ENCODE measurements around the gene MRI1.
"Not testable (repeated sequence)": the region's sequence is repeated elsewhere in the genome, so short reads cannot be mapped to it uniquely, and the experiment has no call there.

Gene MRI1

DNA sequence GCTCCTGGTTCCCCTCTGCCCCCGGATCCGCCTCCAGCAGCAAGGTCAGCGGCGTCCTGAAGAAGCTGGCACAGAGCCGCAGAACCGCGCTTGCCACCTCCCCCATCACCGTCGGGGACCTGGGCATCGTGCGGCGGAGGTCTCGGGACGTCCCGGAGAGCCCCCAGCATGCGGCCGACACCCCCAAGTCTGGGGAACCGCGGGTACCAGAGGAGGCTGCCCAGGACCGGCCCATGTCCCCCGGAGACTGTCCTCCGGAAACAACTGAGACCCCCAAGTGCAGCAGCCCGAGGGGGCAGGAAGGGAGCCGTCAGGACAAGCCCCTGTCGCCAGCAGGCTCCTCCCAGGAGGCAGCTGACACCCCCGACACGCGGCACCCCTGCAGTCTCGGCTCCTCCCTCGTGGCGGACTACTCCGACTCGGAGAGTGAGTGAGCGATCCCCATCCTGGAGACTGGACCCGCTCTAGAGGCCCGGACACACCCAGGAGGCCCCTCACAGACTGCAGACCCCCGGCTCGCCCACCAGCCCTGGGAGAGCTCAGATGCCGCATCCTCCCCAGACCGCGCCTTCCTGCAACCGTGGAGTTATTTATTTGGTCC, 1.6 kb upstream of the MRI1 start:
- DNase-seq = no peak

DNA sequence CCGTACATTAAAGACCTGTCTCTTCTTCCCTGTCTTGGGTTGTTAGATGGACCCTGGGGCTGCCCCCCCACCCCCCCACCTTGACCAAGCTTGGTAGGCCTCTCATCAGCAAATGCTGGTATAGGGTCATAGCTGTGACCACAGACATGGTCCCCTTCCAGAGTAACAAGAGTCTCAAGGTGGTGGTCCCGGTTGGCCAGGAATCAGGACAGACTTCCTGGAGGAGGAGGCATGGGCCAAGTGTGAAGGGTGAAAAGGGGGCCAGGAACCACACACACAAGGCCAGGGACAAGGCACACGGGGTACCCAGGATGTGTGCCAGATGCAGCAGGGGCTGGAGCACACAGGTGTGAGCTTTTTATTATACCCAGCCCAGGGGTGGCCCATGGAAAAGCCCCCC, 1.1 kb upstream of the MRI1 start:
- no peak for DNase-seq

DNA sequence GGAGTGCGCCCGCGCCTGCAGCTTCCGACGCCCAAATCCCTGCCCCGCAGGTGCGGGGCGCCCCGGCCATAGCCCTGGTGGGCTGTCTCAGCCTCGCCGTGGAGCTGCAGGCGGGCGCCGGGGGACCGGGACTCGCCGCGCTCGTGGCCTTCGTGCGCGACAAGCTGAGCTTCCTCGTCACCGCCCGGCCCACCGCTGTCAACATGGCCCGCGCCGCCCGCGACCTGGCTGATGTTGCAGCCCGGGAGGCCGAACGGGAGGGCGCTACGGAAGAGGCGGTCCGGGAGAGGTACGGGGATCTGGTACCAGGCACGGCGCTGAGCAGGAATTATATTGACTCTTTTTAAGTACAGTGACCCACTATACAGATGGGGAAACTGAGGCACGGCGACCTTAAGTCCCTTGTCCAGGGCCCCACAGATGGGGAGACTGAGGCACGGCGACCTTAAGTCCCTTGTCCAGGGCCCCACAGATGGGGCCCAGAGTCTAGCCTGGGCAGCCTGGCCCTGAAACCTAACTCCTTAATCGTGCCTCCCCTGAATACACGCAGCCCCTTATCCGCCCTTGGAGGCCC, 586 bp downstream of the MRI1 start:
- peak; percentile 57 for DNase-seq

DNA sequence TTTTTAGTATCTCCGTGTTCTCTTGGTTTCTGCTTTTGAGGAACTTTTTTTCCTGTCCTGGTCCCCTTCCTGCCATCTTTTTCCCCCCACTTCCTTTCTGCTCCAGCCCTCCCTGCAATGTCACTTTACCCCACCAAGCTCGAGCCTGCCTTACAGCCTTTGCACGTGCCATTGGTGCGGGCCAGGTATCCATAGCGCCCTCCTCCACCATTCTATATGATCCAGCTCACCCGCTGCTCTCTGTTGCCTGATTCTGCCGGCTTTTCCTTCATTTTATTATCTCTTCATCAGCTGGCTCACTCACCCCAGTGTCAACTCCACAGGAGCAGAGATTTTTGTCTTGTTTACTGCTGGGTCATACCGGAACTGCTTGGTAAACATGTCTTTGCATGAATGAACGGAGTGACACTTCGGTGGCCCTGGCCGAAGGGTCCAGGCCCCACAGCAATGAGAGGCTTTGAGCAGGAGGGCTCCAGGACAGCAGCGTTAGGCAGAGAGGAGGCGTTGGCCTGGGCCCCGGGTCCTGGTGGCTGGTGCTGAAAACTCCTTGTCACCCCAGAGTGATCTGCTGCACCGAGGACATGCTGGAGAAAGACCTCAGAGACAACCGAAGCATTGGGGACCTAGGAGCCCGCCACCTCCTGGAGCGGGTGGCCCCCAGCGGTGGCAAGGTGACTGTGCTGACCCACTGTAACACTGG, 1.2 kb downstream of the MRI1 start:
- DNase-seq = no peak

DNA sequence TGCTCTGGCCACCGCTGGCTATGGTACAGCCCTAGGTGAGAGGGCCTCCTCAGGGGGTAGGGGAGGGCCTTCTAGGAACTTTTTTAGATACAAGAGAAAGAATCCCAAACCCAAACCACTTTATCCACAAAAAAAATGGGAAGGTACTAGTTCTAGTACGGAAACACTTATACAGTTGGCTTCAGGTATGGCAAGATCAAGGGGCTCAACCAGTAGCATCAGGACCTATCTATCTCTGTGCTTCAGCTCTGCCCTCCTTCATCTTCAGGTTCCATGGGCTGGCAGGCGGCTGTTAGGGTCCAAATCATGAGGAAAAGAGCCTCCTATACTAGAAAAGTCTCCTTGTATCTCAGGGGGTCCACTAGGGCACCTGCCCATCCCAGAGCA, 1.8 kb downstream of the MRI1 start:
- no peak for DNase-seq

DNA sequence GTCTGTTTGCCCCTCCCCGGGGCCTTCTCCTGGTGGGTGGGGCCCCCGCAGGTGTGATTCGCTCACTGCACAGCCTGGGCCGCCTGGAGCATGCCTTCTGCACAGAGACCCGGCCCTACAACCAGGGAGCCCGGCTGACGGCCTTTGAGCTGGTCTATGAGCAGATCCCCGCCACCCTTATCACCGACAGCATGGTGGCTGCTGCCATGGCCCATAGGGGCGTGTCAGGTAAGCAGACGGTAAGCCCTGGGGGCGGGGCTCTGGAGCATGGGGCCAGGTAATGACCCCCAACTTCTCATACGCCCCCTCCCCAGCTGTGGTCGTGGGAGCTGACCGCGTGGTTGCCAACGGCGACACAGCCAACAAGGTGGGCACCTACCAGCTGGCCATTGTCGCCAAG, 4.2 kb downstream of the MRI1 start:
- DNase-seq = no peak

DNA sequence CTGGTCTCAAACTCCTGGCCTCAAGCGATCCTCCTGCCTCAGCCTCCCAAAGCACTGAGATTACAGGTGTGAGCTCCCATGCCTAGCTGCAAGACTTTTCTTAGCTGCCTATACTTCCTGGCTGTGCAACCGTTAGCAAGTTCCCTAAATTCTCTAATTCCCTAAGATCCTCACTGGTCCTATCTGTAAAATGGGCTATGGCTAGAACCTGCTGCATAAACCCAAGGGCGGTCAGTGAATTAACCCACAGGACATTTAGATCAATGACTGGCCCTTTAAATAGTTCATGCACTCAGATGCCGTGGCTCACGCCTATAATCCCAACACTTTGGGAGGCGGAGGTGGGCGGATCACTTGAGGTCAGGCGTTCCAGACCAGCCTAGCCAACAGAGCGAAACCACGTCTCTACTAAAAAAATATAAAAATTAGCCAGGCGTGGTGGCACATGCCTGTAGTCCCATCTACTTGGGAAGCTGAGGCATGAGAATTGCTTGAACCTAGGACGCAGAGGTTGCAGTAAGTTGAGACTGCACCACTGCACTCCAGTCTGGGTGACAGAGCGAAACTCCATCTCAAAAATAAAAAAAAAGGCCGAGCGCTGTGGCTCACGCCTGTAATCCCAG, 5.8 kb downstream of the MRI1 start:
- DNase-seq = no peak

DNA sequence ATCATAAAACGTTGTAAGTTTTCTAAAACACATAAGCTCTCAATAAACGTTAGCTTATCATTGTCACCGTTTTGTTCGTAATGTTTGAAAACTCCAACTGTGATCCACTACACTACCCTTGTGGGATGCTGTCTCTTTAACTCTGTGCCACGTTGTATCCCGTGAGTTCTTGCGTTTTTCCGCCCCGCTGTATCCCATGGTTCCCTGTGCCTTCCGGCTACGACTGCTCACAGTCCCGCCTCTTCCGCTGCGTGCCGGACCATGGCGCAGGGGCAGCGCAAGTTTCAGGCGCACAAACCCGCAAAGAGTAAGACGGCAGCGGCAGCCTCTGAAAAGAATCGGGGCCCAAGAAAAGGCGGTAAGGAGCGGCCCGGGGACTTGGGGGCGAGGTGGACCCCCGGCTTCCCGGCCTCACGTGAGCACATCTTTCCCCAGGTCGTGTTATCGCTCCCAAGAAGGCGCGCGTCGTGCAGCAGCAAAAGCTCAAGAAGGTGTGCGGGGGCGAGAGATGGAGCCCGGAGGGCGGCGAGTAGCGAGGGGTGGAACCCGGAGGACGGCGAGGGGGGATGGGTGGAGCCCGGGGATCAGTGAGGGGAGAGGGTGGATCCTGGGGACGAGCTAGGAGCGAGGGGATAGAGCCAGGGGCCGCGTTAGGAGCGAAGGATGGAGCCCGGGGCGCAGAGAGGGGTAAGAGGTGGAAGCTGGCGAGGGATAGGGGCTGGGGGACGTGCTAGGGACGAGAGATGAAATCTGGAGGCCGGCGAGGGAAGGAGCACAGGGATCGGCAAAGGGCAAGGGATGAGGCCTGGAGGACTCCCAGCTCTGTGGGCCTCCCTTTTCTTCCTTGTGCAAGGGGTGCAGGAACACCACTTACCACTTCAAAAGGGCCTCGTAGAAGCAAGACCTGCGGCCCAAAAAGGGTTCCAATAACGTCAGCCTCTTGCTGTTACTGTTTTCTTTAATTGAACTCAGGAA, 10.2 kb downstream of the MRI1 start, which contains the start of gene C19orf53:
Gene C19orf53, plus strand, starts transcription at position 240 of the 975 bp plus-strand sequence. Its CDS starts 22 bp downstream, at position 262.
- peak; percentile 91 for DNase-seq

DNA sequence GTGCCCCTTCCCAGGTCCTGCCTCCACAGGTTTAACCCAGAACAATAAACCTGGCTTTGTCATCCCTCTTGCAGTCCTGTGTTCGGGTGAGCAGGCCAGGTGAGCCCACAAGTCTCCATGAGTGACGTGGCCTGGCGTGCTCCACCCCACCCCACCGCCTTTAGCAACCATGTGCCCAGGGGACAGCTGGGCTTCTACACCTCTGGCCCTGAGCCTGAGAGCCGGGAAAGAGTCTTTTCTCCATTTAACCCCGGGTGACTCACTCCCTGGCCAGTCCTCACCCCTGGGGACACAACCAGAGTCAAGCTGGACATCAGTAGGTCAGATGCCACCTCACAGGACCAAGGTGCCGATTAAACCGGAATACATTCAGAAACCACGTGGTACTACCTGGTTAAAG, 14.1 kb downstream of the MRI1 start:
- no peak for DNase-seq

DNA sequence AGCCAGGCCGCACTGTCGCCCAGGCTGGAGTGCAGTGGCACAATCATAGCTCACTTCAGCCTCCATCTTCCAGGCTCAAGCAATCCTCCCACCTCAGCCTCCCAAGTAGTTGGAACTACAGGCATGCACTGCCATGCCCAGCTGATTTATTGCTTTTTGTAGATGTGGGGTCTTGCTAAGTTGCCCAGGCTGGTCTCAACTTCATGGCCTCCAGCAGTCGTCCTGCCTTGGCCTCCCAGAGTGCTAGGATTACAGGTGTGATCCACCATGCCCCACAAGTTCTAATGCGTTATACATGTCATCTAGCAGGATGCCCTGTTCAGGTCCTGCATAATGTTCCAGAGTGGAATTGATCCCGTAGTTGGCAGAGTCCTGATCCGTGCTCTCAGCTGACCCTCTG, 14.5 kb downstream of the MRI1 start:
- DNase-seq = no peak

DNA sequence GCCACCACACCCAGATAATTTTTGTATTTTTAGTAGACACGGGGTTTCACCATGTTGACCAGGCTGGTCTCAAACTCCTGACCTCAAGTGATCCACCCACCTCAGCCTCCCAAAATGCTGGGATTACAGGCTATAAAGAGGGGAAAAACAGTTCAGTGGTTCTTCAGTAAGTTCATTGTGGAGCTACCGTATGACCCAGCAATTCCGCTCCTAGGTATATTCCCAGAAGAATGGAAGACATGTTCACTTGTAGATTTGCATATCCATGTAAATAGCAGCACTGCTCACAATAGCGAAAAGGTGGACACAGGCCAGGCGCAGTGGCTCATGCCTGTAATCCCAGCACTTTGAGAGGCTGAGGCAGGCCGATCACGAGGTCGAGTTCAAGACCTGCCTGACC, 15.5 kb downstream of the MRI1 start:
- DNase-seq = not testable (repeated sequence)

DNA sequence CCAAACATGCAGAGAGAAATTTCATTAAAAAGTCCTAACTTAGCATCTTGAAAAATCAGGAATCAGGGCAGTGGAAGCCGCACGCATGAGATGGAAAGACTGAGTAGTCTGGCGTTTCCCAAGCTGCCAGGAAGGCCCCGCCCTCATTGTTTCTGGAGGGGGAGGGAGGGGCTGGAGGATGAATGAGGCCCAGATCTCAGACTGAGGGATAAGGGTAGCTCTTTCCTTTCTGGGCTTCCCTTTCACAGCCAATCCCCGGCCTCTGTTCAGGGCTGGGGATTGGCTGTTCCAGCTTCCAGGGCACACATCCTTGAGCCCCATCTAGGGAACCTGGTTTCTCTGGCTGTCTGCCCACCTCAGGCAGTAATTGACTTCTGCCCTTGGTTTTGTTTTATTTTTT, 17.2 kb downstream of the MRI1 start:
- DNase-seq = no peak

DNA sequence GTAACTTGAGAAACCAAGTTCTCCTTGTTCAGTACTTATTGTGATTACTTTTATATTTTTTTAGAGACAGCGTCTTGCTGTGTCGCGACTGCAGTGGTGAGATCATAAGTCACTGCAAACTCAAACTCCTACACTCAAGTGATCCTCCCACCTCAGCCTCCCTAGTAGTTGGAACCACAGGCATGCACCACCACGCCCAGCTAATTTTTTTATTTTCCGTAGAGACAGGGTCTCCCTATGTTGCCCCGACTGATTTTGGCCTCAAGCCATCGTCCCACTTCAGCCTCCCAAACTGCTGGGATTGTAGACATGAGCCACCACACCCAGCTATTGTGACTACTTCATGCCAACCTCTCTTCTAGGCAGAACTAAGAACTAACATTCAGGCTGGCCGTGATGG, 18.2 kb downstream of the MRI1 start:
- DNase-seq = no peak

DNA sequence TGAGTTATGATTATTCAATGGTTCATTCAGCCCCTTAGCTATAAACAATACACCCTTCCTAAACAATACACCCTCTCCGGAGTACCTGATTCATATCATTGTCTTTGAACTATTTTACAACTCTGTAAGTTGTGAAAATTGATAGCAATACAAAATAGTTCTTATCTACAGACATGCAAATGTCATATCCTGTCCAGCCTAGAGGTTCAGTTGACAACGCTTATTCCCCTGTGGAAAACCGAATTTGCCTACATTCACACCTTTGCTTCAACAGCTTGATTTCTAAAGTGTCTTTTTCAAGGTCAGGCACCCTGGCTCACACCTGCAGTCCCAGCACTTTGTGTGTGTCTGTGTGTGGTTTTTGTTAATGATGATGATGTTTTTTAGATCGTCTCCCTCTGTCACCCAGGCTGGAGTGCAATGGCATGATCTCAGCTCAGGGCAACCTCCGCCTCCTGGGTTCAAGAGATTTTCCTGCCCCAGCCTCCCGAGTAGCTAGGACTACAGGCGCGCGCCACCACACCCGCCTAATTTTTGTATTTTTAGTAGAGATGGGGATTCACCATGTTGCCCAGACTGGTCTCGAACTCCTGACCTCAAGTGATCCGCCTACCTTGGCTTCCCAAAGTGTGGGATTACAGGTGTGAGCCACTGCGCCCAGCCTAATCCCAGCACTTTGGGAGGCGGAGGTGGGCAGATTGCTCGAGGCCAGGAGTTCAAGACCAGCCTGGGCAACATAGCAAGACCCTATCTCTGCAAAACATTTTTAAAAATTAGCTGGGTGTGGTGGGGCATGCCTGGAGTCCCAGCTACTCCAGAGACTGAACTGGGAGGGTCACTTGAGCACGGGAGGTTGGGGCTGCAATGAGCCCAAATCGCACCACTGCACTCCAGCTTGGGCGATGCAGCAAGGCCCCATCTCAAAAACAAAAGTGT, 19.5 kb downstream of the MRI1 start:
- no peak for DNase-seq

DNA sequence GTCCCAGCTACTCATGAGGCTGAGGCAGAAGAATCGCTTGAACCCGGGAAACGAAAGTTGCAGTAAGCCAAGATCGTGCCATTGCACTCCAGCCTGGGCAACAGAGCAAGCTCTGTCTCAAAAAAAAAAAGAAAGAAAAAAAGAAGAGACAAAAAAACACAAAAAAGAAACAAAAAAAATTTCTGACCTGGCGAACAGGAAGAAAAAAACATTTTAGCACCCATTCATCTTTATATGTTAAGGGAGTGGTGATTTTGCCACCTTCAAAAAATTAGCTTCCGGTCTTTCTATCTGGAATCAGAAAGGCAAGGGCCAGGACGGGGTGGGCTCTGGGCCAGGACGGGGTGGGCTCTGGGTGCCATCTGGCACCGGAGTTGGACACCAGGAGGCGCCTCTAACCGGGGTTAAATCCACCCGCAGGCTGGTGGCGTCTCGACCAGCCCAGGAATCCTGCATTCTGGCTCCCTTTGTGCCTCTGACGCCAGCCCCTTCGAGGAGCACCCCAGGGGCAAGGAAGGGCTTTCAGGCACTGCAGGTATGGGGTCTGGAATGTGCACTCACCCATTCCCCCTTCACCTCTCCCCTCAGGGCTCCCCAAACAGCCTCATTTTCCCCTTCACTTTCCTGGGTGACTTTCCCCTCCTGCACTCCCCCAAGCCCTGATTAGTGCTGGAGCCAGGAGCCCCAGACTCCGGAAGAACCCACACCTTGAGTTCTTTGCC, 20.6 kb downstream of the MRI1 start:
- DNase-seq = peak; percentile 84

DNA sequence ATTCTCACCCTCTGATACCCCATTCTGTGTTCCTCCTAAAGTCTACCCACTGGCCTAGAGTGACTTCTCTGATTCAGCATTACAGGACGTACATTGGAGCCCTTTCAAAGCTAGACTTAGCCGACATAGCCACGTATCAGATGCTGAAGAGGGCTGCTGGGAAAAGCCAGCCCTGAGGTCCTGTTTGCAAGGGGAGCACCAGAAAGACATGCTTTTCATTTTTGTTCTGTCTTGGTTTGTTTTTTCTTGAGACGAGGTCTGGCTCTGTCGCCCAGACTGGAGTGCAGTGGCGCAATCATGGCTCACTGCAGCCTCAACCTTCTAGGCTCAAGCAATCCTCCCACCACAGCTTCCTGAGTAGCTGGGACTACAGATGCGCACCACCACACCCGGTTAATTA, 24.7 kb downstream of the MRI1 start:
- DNase-seq = peak; percentile 52

DNA sequence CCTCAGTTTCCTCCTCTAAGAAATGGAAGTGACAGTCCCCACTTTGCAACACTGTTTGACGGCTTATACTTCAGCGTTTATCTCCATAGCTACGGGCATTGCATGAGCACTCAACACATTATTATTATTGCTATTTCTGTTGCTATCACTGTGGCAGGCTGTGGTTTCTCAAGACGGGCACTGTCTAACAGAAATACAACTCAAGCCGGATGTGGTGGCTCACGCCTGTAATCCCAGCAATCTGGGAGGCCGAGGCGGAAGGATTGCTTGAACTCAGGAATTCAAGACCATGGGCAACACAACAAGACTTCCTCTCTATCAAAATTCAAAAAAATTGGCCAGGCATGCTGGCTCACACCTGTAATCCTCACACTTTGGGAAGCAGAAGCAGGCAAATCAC, 26.0 kb downstream of the MRI1 start:
- DNase-seq = peak; percentile 30

DNA sequence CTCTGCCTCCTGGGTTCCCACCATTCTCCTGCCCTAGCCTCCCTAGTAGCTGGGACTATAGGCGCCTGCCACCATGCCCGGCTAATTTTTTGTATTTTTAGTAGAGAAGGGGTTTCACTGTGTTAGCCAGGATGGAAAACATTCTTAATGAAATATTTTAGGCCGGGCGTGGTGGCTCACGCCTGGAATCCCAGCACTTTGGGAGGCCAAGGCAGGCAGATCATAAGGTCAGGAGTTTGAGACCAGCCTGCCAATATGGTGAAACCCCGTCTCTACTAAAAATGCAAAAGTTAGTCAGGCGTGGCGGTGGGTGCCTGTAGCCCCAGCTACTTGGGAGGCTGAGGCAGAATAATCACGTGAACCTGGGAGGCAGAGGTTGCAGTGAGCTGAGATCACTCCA, 29.0 kb downstream of the MRI1 start:
- not testable (repeated sequence) for DNase-seq

DNA sequence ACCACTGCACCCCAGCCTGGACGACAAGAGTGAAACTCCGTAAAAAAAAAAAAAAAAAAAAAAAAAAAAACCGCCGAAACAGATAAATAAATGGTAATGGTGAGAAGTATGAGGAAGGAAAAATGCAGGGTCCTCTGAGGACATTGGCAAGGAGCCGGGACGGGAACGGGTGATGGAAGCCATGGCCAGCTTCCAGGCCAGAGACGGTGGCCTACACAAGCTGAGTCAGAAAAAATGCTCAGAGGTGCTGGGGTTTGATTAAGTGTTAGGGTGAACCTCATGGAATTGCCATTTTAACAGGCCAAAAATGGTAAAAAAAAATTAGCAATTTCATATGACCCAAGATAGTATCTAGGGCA, 30.1 kb downstream of the MRI1 start:
- DNase-seq = no peak

DNA sequence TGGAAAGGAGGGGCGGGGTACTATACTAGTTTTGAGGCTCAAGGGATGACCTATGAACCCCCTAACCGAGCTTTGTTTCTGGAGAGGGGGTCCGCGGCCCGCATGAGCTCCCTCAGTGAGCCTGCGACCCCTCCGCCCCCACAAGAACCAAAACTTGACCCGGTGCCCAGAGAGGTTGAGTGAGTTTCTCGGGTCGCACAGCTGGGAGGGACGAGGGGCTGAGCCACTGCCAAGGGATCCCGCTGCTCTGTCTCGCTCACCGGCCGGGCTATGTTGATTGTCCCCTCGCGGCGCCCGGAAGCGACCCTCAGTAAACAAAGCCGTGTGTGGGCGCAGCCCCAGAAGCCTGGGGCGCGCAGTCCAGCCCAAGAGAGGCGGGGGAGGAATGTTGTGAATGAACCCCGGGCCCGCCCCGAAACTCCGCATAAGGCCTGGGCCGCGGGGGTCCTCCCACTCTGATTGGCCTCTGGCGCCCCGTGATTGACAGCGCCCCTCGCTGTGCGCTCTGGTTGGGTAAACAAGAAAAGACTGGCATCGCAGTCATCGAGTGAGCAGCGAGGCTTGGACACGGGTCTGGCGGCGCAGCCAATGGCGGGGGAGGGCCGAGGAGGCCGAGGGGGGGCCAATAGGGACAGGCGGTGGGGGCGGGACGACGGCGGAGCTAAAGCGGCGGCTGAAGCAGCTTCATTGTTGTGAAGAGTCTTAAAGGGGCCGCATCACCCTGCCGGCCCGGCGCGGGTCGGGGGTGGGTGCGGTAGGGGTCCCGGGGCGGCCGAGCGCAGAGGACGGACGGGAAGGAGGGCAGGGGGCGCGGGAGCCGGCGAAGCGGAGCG, 30.7 kb downstream of the MRI1 start, which contains the start of gene ZSWIM4:
Gene ZSWIM4, plus strand, starts transcription at position 687 of the 833 bp plus-strand sequence. CDS start 206 bp downstream, outside the sequence.
- peak; percentile 97 for DNase-seq
